ENCODE measurements around the gene DNAH3.
"Not testable (repeated sequence)": the region's sequence is repeated elsewhere in the genome, so short reads cannot be mapped to it uniquely, and the experiment has no call there.

Gene DNAH3

DNA sequence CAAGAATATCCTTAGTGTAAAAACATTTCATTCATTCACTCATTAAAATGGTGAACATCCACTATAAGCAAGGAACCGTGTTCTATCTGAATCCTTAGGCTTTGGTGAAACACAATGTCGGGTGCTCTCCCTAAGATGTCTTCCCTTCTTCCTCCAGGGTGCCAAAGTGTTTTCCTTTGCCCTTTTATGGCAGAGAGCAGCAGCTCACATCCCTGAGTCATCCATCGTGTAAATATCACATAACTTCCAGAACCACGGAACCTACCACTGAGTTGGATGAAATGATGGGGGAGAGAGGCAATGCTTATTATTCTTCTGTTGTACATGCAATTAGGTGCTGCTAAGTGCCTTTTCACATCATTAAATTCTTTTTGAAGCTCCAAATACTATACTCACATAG is 50.2 kb downstream of the DNAH3 start:
- Histone ChIP-seq H3K27me3 (ENCODE audit: insufficient read depth, low read depth) (no peaks in the 10 kb centered on the region), H3K4me2 (no peak overlapping the region), H3K9ac (no peak overlapping the region), H3K4me1 (ENCODE audit: low read depth, poor library complexity, severe bottlenecking) (peaks cover 7% of the 10 kb centered on the region), H3K36me3 (ENCODE audit: insufficient read depth) (no peaks in the 10 kb centered on the region), H3K79me2 (ENCODE audit: insufficient read depth, low read depth) (no peaks in the 10 kb centered on the region), H3K4me3 (IDR thresholded peaks at IDR 0.05; ENCODE audit: insufficient read depth, low read depth, low read length) (no peak overlapping the region), H4K20me1 (ENCODE audit: insufficient read depth) (no peaks in the 10 kb centered on the region), H2AFZ (ENCODE audit: low read depth) (no peak overlapping the region), H3K27ac (no peak overlapping the region)
- TF ChIP-seq, protein P1, sequence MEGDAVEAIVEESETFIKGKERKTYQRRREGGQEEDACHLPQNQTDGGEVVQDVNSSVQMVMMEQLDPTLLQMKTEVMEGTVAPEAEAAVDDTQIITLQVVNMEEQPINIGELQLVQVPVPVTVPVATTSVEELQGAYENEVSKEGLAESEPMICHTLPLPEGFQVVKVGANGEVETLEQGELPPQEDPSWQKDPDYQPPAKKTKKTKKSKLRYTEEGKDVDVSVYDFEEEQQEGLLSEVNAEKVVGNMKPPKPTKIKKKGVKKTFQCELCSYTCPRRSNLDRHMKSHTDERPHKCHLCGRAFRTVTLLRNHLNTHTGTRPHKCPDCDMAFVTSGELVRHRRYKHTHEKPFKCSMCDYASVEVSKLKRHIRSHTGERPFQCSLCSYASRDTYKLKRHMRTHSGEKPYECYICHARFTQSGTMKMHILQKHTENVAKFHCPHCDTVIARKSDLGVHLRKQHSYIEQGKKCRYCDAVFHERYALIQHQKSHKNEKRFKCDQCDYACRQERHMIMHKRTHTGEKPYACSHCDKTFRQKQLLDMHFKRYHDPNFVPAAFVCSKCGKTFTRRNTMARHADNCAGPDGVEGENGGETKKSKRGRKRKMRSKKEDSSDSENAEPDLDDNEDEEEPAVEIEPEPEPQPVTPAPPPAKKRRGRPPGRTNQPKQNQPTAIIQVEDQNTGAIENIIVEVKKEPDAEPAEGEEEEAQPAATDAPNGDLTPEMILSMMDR (conservative IDR thresholded peaks at IDR 0.05; ENCODE audit: low read depth, low read length), result no peak

DNA sequence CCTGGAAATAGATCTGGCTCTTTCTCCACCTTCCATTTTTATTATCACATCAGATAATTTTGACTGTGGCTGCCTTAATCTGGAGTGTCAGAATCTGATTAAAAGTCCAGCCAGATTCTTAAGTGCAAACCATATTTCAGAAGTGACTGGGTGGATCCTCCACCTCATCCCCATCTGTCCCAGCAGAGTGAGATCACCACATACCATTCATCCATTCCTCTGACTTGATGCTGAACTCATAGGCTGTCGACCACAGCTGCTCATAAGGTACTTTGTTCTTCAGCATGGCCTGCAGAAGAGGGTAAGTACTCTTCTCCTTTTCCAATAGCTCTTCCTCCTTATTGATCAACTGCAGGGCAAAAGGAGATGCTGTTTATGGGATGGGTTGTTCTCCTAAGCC is 53.5 kb downstream of the DNAH3 start:
- Histone ChIP-seq H3K27me3 (ENCODE audit: insufficient read depth, low read depth) (no peaks in the 10 kb centered on the region), H4K20me1 (ENCODE audit: insufficient read depth) (no peaks in the 10 kb centered on the region), H3K79me2 (ENCODE audit: insufficient read depth, low read depth) (no peaks in the 10 kb centered on the region), H3K4me2 (no peak overlapping the region), H3K27ac (no peak overlapping the region), H3K9ac (no peak overlapping the region), H2AFZ (ENCODE audit: low read depth) (no peak overlapping the region), H3K4me3 (IDR thresholded peaks at IDR 0.05; ENCODE audit: insufficient read depth, low read depth, low read length) (no peak overlapping the region), H3K36me3 (ENCODE audit: insufficient read depth) (no peaks in the 10 kb centered on the region), H3K4me1 (ENCODE audit: low read depth, poor library complexity, severe bottlenecking) (peaks cover 7% of the 10 kb centered on the region)
- TF ChIP-seq, protein P1 (conservative IDR thresholded peaks at IDR 0.05; ENCODE audit: low read depth, low read length), result no peak

DNA sequence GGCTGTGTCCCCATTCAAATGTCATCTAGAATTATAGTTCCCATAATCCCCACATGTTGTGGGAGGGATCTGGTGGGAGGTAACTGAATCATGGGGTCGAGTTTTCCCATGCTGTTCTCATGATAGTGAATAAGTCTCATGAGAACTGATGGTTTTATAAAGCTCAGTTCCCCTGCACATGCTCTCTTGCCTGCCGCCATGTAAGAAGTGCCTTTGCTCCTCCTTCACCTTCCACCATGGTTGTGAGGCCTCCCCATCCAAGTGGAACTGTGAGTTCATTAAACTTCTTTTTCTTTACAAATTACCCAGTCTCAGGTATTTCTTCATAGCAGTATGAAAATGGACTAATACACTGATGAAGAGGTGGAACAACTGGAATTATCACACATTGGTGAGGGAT is 55.9 kb downstream of the DNAH3 start:
- H3K4me3 ChIP-seq (IDR thresholded peaks at IDR 0.05; ENCODE audit: insufficient read depth, low read depth, low read length); H3K9ac ChIP-seq; H3K79me2 ChIP-seq (ENCODE audit: insufficient read depth, low read depth); H3K27ac ChIP-seq; H3K4me1 ChIP-seq (ENCODE audit: low read depth, poor library complexity, severe bottlenecking); H2AFZ ChIP-seq (ENCODE audit: low read depth); H3K27me3 ChIP-seq (ENCODE audit: insufficient read depth, low read depth); H3K36me3 ChIP-seq (ENCODE audit: insufficient read depth); H4K20me1 ChIP-seq (ENCODE audit: insufficient read depth); H3K4me2 ChIP-seq: not testable (repeated sequence)

DNA sequence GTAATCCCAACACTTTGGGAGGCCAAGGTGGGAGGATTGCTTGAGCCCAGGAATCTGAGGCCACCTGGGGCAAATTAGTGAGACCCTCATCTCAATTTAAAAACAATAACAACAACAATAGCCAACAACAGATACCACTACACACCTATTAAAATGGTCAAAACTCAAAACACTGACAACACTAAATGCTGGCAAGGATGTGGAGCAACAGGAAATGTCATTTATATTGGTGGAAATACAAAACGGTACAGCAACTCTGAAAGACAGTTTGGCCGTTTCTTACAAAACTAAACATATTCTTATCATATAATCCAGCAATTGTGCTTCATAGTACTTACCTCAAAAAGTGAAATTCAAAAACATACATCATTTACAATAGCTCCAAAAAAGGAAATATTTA is 57.7 kb downstream of the DNAH3 start:
- Histone ChIP-seq H4K20me1 (ENCODE audit: insufficient read depth) (no peaks in the 10 kb centered on the region), H3K36me3 (ENCODE audit: insufficient read depth) (no peaks in the 10 kb centered on the region), H3K4me1 (ENCODE audit: low read depth, poor library complexity, severe bottlenecking) (no peaks in the 10 kb centered on the region), H2AFZ (ENCODE audit: low read depth) (no peak overlapping the region), H3K79me2 (ENCODE audit: insufficient read depth, low read depth) (no peaks in the 10 kb centered on the region), H3K27me3 (ENCODE audit: insufficient read depth, low read depth) (no peaks in the 10 kb centered on the region), H3K4me2 (no peak overlapping the region), H3K27ac (no peak overlapping the region), H3K9ac (no peak overlapping the region), H3K4me3 (IDR thresholded peaks at IDR 0.05; ENCODE audit: insufficient read depth, low read depth, low read length) (no peak overlapping the region)
- TF ChIP-seq, protein P1 (conservative IDR thresholded peaks at IDR 0.05; ENCODE audit: low read depth, low read length), result no peak

DNA sequence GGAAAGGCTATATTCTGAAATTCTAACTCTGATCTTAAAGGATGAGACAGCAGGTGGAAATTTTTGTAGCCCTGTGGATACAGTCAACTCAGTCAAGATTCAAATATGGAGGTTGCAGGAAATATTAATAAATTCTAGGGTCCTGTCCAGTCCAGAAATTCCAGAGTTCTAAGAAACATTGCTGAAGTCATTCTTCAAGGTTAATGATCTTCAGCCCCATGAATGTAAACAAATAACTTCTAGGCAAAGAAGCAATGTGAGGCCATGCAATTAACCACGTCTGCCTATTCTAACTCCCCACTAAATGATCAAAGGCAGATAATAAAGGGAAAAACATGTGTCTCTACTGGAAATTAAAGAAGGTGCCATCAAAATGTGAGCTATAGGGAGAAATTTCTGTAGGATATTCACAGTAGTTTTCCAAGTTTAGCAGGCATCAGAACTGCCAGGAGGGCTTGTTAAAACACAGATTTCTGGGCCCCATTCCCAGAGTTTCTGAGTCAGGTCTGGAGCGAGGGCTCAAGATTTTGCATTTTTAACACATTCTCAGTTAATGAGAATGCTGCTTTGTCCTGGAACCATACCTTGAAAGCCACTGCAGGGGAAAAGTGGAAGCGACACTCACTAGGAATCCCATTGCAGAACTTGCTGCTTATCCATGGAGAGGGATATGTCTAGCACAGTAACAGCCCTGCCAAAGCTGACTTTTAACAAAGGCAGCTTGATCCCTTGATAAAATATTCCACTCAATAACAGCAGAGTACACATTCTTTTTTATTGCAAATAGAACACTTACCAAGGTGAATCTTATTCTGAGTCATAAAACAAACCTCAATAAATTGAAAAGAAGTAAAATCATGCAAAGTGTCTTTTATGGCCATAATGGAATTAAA is 61.8 kb downstream of the DNAH3 start:
- no peaks in the 10 kb centered on the region for H3K79me2 ChIP-seq (ENCODE audit: insufficient read depth, low read depth)
- no peak overlapping the region for H3K27ac ChIP-seq
- no peaks in the 10 kb centered on the region for H3K27me3 ChIP-seq (ENCODE audit: insufficient read depth, low read depth)
- no peak overlapping the region for H2AFZ ChIP-seq (ENCODE audit: low read depth)
- no peaks in the 10 kb centered on the region for H3K4me1 ChIP-seq (ENCODE audit: low read depth, poor library complexity, severe bottlenecking)
- H4K20me1 ChIP-seq (ENCODE audit: insufficient read depth), result no peaks in the 10 kb centered on the region
- H3K4me2 ChIP-seq, result no peak overlapping the region
- H3K4me3 ChIP-seq (IDR thresholded peaks at IDR 0.05; ENCODE audit: insufficient read depth, low read depth, low read length), result no peak overlapping the region
- H3K9ac ChIP-seq, result no peak overlapping the region
- no peaks in the 10 kb centered on the region for H3K36me3 ChIP-seq (ENCODE audit: insufficient read depth)
- TF ChIP-seq, protein P1 (conservative IDR thresholded peaks at IDR 0.05; ENCODE audit: low read depth, low read length), result no peak
